A204.1 (cell line): ENCODE measurements around the gene PRKCA.
"Not testable (repeated sequence)": the region's sequence is repeated elsewhere in the genome, so short reads cannot be mapped to it uniquely, and the experiment has no call there.

Source experiments
- FAIRE-seq: peaks from 2 replicates; lab custom pipeline; 2012; peaks lifted over from hg19 to GRCh38; lab: Jason Lieb, UNC

PRKCA gene

GRCh38 chr17:66326476-66327047, 24.1 kb downstream of the PRKCA start:
- no peak for FAIRE-seq

- FAIRE-seq: no peak
Observed at GRCh38 chr17:66330646-66331037, 28.2 kb downstream of the PRKCA start.

- FAIRE-seq: no peak
Observed at GRCh38 chr17:66331038-66331816, 28.8 kb downstream of the PRKCA start.

GRCh38 chr17:66335797-66336196, 33.4 kb downstream of the PRKCA start:
- FAIRE-seq: no peak

GRCh38 chr17:66337268-66337667, 34.9 kb downstream of the PRKCA start:
- no peak for FAIRE-seq

GRCh38 chr17:66337866-66338485, 35.6 kb downstream of the PRKCA start:
- FAIRE-seq: no peak

GRCh38 chr17:66338937-66339336, 36.5 kb downstream of the PRKCA start:
- no peak for FAIRE-seq

GRCh38 chr17:66339561-66339960, 37.1 kb downstream of the PRKCA start:
- no peak for FAIRE-seq

GRCh38 chr17:66340720-66341119, 38.3 kb downstream of the PRKCA start:
- no peak for FAIRE-seq

- no peak for FAIRE-seq
Observed at GRCh38 chr17:66341462-66341861, 39.0 kb downstream of the PRKCA start.

GRCh38 chr17:66342263-66342662, 39.9 kb downstream of the PRKCA start:
- not testable (repeated sequence) for FAIRE-seq

- no peak for FAIRE-seq
Observed at GRCh38 chr17:66343531-66344078, 41.2 kb downstream of the PRKCA start.

GRCh38 chr17:66344473-66344872, 42.1 kb downstream of the PRKCA start:
- FAIRE-seq: no peak

GRCh38 chr17:66345264-66345663, 42.9 kb downstream of the PRKCA start:
- FAIRE-seq: no peak

GRCh38 chr17:66345949-66346638, 43.7 kb downstream of the PRKCA start:
- FAIRE-seq: not testable (repeated sequence)

- FAIRE-seq: no peak
Observed at GRCh38 chr17:66347661-66348514, 45.5 kb downstream of the PRKCA start.

- FAIRE-seq: no peak
Observed at GRCh38 chr17:66348584-66349165, 46.3 kb downstream of the PRKCA start.

- FAIRE-seq: no peak
Observed at GRCh38 chr17:66349521-66350254, 47.3 kb downstream of the PRKCA start.

GRCh38 chr17:66350576-66350975, 48.2 kb downstream of the PRKCA start:
- not testable (repeated sequence) for FAIRE-seq

- FAIRE-seq: no peak
Observed at GRCh38 chr17:66351033-66351432, 48.6 kb downstream of the PRKCA start.

GRCh38 chr17:66351701-66352100, 49.3 kb downstream of the PRKCA start:
- FAIRE-seq: no peak
